GM23338 (cell line): ENCODE measurements around the gene KCNAB2. TPM values are rescaled to one million over a fixed set of nuclear protein-coding genes. Genes with fewer than 3 reads are reported as not detected.

ENCODE experiments used
- ATAC-seq: fragments of 200-7000 bp; cut with Tn5 transposase; 3 replicates; pipeline ENCODE4 v1.9.1; 2020
- DNase-seq: peaks from one replicate; pipeline ENCODE4 v3.0.0-alpha.2; 2015; ENCODE audit warnings: low spot score
- H2AFZ ChIP-seq: fragments of 200-600 bp; sonication (generic); 2 replicates; pipeline ENCODE4 v1.8.0; 2016; ENCODE audit warnings: antibody characterized with exemption, mild to moderate bottlenecking, moderate library complexity
- H3F3A ChIP-seq: fragments of 200-600 bp; sonication (generic); replicated peaks from 2 replicates; pipeline ENCODE4 v1.8.0; 2017; ENCODE audit warnings: antibody characterized with exemption, mixed run types, low read depth
- H3K27ac ChIP-seq: fragments of 200-600 bp; sonication (generic); 2 replicates; pipeline ENCODE4 v1.6.1; 2016; ENCODE audit warnings: low read depth
- H3K27me3 ChIP-seq: fragments of 200-600 bp; sonication (generic); 2 replicates; pipeline ENCODE4 v1.8.0; 2016; ENCODE audit warnings: mild to moderate bottlenecking, mixed run types, moderate library complexity; ENCODE audit not compliant: insufficient read depth
- H3K36me3 ChIP-seq: fragments of 200-600 bp; sonication (generic); 2 replicates; pipeline ENCODE4 v1.8.0; 2016; ENCODE audit warnings: mild to moderate bottlenecking; ENCODE audit not compliant: insufficient read depth
- H3K4me1 ChIP-seq: fragments of 200-600 bp; sonication (generic); 2 replicates; pipeline ENCODE4 v1.8.0; 2016; ENCODE audit warnings: mild to moderate bottlenecking, moderate library complexity; ENCODE audit not compliant: insufficient read depth
- H3K4me2 ChIP-seq: fragments of 200-600 bp; sonication (generic); 2 replicates; pipeline ENCODE4 v1.7.1; 2017; ENCODE audit warnings: mixed run types
- H3K4me3 ChIP-seq: fragments of 200-600 bp; sonication (generic); 2 replicates; pipeline ENCODE4 v1.6.1; 2016; ENCODE audit warnings: mixed run types
- H3K79me2 ChIP-seq: fragments of 200-600 bp; sonication (generic); replicated peaks from 2 replicates; pipeline ENCODE4 v1.8.0; 2017; ENCODE audit warnings: mild to moderate bottlenecking; ENCODE audit not compliant: insufficient read depth
- H3K9me2 ChIP-seq: fragments of 200-600 bp; sonication (generic); 2 replicates; pipeline ENCODE4 v1.8.0; 2017; ENCODE audit not compliant: insufficient read depth
- H4K20me1 ChIP-seq: fragments of 200-600 bp; sonication (generic); replicated peaks from 2 replicates; pipeline ENCODE4 v1.8.0; 2017; ENCODE audit warnings: mild to moderate bottlenecking; ENCODE audit not compliant: insufficient read depth
- H3K27ac Mint-ChIP-seq: 2 replicates; pipeline ENCODE4 v1.8.0; 2020; ENCODE audit warnings: inconsistent platforms, mild to moderate bottlenecking, moderate library complexity, mixed read lengths
- H3K27me3 Mint-ChIP-seq: 3 replicates; pipeline ENCODE4 v1.8.0; 2022; ENCODE audit warnings: low read depth, mild to moderate bottlenecking, moderate library complexity, mixed read lengths, inconsistent platforms; ENCODE audit not compliant: insufficient read depth, poor library complexity
- H3K36me3 Mint-ChIP-seq: 3 replicates; pipeline ENCODE4 v1.8.0; 2021; ENCODE audit warnings: low read depth, mild to moderate bottlenecking, inconsistent platforms, moderate library complexity, mixed read lengths
- H3K4me1 Mint-ChIP-seq: 3 replicates; pipeline ENCODE4 v1.8.0; 2020; ENCODE audit warnings: mild to moderate bottlenecking, inconsistent platforms, mixed read lengths
- H3K4me3 Mint-ChIP-seq: 3 replicates; pipeline ENCODE4 v1.8.0; 2021; ENCODE audit warnings: moderate library complexity, mild to moderate bottlenecking, inconsistent platforms, mixed read lengths
- H3K9me3 Mint-ChIP-seq: 3 replicates; pipeline ENCODE4 v1.8.0; 2020; ENCODE audit warnings: moderate library complexity, mild to moderate bottlenecking, inconsistent platforms, mixed read lengths
- CREB1 ChIP-seq: fragments of 250-450 bp; sonication (Bioruptor Pico); IDR thresholded peaks from 2 replicates; pipeline ENCODE4 v1.5.0; 2020; ENCODE audit warnings: low read depth, mild to moderate bottlenecking, moderate library complexity
- CTCF ChIP-seq, 2 experiments: fragments of 200-600 bp in 1 of 2; sonication (generic) in 1 of 2; conservative IDR thresholded peaks; 2 replicates each; pipeline versions ENCODE4 v1.5.1 to v1.6.1; 2016 to 2017; ENCODE audit warnings: antibody characterized with exemption in 2 of 2, low read depth in 2 of 2, mild to moderate bottlenecking in 2 of 2, moderate library complexity in 1 of 2
- JUNB ChIP-seq: IDR thresholded peaks from one replicate; pipeline ENCODE4 v1.6.1; 2016; ENCODE audit warnings: antibody characterized with exemption; ENCODE audit not compliant: unreplicated experiment
- NANOG ChIP-seq: IDR thresholded peaks from 2 replicates; pipeline ENCODE4 v1.6.1; 2016; ENCODE audit warnings: antibody characterized with exemption, borderline replicate concordance
- STAT1 ChIP-seq: IDR thresholded peaks from one replicate; pipeline ENCODE4 v1.6.1; 2016; ENCODE audit warnings: antibody characterized with exemption; ENCODE audit not compliant: unreplicated experiment
- ZNF114 ChIP-seq: fragments of 250-450 bp; sonication (Bioruptor Pico); IDR thresholded peaks from 2 replicates; pipeline ENCODE4 v1.5.0; 2020; ENCODE audit warnings: mild to moderate bottlenecking, moderate library complexity
- ZNF331 ChIP-seq: fragments of 250-450 bp; sonication (Bioruptor Pico); IDR thresholded peaks from 2 replicates; pipeline ENCODE4 v1.5.0; 2020; ENCODE audit warnings: low read depth, mild to moderate bottlenecking, moderate library complexity
- polyA plus RNA-seq: library from polyadenylated mRNA; unstranded; fragments of >200 nt; fragmentation: Nextera tagmentation; extraction: Ambion mirVana; gene quantifications from 2 replicates; pipeline ENCODE4 v1.2.1, GENCODE V29; 2016
- total RNA-seq: library from RNA; depleted of rRNA; stranded (reverse); fragments of >200 nt; shearing (Covaris generic); gene quantifications from 2 replicates; pipeline ENCODE4 v1.2.3, GENCODE V29; 2014
- TF ChIP-seq, protein P1 (sequence below): fragments of 250-450 bp; sonication (Bioruptor Pico); IDR thresholded peaks from 2 replicates; pipeline ENCODE4 v1.5.0; 2020; ENCODE audit warnings: mild to moderate bottlenecking, moderate library complexity
- TF ChIP-seq, protein P2 (sequence below): IDR thresholded peaks from 2 replicates; pipeline ENCODE4 v1.6.1; 2016; ENCODE audit warnings: antibody characterized with exemption
- TF ChIP-seq, protein P3 (sequence below): IDR thresholded peaks from one replicate; pipeline ENCODE4 v1.6.1; 2018; ENCODE audit warnings: antibody characterized with exemption; ENCODE audit not compliant: unreplicated experiment

The KCNAB2 gene
- total and polyA plus RNA-seq, 2 experiments from 2014 or later: 3.0 to 3.7 TPM

- TF ChIP-seq, protein P1, sequence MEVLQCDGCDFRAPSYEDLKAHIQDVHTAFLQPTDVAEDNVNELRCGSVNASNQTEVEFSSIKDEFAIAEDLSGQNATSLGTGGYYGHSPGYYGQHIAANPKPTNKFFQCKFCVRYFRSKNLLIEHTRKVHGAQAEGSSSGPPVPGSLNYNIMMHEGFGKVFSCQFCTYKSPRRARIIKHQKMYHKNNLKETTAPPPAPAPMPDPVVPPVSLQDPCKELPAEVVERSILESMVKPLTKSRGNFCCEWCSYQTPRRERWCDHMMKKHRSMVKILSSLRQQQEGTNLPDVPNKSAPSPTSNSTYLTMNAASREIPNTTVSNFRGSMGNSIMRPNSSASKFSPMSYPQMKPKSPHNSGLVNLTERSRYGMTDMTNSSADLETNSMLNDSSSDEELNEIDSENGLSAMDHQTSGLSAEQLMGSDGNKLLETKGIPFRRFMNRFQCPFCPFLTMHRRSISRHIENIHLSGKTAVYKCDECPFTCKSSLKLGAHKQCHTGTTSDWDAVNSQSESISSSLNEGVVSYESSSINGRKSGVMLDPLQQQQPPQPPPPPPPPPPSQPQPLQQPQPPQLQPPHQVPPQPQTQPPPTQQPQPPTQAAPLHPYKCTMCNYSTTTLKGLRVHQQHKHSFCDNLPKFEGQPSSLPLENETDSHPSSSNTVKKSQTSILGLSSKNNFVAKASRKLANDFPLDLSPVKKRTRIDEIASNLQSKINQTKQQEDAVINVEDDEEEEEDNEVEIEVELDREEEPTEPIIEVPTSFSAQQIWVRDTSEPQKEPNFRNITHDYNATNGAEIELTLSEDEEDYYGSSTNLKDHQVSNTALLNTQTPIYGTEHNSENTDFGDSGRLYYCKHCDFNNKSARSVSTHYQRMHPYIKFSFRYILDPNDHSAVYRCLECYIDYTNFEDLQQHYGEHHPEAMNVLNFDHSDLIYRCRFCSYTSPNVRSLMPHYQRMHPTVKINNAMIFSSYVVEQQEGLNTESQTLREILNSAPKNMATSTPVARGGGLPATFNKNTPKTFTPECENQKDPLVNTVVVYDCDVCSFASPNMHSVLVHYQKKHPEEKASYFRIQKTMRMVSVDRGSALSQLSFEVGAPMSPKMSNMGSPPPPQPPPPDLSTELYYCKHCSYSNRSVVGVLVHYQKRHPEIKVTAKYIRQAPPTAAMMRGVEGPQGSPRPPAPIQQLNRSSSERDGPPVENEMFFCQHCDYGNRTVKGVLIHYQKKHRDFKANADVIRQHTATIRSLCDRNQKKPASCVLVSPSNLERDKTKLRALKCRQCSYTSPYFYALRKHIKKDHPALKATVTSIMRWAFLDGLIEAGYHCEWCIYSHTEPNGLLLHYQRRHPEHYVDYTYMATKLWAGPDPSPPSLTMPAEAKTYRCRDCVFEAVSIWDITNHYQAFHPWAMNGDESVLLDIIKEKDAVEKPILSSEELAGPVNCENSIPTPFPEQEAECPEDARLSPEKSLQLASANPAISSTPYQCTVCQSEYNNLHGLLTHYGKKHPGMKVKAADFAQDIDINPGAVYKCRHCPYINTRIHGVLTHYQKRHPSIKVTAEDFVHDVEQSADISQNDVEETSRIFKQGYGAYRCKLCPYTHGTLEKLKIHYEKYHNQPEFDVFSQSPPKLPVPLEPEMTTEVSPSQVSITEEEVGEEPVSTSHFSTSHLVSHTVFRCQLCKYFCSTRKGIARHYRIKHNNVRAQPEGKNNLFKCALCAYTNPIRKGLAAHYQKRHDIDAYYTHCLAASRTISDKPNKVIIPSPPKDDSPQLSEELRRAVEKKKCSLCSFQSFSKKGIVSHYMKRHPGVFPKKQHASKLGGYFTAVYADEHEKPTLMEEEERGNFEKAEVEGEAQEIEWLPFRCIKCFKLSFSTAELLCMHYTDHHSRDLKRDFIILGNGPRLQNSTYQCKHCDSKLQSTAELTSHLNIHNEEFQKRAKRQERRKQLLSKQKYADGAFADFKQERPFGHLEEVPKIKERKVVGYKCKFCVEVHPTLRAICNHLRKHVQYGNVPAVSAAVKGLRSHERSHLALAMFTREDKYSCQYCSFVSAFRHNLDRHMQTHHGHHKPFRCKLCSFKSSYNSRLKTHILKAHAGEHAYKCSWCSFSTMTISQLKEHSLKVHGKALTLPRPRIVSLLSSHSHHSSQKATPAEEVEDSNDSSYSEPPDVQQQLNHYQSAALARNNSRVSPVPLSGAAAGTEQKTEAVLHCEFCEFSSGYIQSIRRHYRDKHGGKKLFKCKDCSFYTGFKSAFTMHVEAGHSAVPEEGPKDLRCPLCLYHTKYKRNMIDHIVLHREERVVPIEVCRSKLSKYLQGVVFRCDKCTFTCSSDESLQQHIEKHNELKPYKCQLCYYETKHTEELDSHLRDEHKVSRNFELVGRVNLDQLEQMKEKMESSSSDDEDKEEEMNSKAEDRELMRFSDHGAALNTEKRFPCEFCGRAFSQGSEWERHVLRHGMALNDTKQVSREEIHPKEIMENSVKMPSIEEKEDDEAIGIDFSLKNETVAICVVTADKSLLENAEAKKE (CRISPR knock-in tag): no peak
- no peak for TF ChIP-seq ZNF331 (CRISPR knock-in tag)
- TF ChIP-seq JUNB: no peak
- TF ChIP-seq, protein P2, sequence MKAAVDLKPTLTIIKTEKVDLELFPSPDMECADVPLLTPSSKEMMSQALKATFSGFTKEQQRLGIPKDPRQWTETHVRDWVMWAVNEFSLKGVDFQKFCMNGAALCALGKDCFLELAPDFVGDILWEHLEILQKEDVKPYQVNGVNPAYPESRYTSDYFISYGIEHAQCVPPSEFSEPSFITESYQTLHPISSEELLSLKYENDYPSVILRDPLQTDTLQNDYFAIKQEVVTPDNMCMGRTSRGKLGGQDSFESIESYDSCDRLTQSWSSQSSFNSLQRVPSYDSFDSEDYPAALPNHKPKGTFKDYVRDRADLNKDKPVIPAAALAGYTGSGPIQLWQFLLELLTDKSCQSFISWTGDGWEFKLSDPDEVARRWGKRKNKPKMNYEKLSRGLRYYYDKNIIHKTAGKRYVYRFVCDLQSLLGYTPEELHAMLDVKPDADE: no peak
- TF ChIP-seq NANOG: no peak
These were observed 103.9 kb downstream of the KCNAB2 start (continued) for GRCh38 chr1:6149597-6149996.

GRCh38 chr1:6150006-6150938 is 104.6 kb downstream of the KCNAB2 start:
- H3K9me3 Mint-ChIP-seq: peaks cover 3% of the 10 kb centered on the region; the same call in 1 of the 3 replicates
- no peak overlapping the region for H3K27ac ChIP-seq
- H3K4me3 Mint-ChIP-seq: no peak overlapping the region
- DNase-seq: no peak
- H3K4me3 ChIP-seq: no peak overlapping the region
- peaks cover 13% of the 10 kb centered on the region for H3K9me2 ChIP-seq
- no peaks in the 10 kb centered on the region for H3K36me3 ChIP-seq
- 0 out of 2 replicates have a peak, but pooled peaks cover 2% of the 10 kb centered on the region for H3F3A ChIP-seq
- H3K4me1 ChIP-seq: no peaks in the 10 kb centered on the region
- ATAC-seq: no peak
- no peaks in the 10 kb centered on the region; the same call in 2 of the 3 replicates for H3K4me1 Mint-ChIP-seq
- H3K79me2 ChIP-seq: no peaks in the 10 kb centered on the region
- H3K27me3 Mint-ChIP-seq: peaks cover 12% of the 10 kb centered on the region
- H3K36me3 Mint-ChIP-seq: no peaks in the 10 kb centered on the region
- no peak overlapping the region for H2AFZ ChIP-seq
- no peak overlapping the region for H3K4me2 ChIP-seq
- H4K20me1 ChIP-seq: no peaks in the 10 kb centered on the region
- peaks cover 24% of the 10 kb centered on the region for H3K27me3 ChIP-seq
- no peak overlapping the region for H3K27ac Mint-ChIP-seq
- TF ChIP-seq ZNF331 (CRISPR knock-in tag): no peak
- TF ChIP-seq STAT1: no peak
- no peak for TF ChIP-seq ZNF114 (CRISPR knock-in tag)
- no peak for TF ChIP-seq CREB1 (CRISPR knock-in tag)
- no peak for TF ChIP-seq NANOG
- TF ChIP-seq, protein P3, sequence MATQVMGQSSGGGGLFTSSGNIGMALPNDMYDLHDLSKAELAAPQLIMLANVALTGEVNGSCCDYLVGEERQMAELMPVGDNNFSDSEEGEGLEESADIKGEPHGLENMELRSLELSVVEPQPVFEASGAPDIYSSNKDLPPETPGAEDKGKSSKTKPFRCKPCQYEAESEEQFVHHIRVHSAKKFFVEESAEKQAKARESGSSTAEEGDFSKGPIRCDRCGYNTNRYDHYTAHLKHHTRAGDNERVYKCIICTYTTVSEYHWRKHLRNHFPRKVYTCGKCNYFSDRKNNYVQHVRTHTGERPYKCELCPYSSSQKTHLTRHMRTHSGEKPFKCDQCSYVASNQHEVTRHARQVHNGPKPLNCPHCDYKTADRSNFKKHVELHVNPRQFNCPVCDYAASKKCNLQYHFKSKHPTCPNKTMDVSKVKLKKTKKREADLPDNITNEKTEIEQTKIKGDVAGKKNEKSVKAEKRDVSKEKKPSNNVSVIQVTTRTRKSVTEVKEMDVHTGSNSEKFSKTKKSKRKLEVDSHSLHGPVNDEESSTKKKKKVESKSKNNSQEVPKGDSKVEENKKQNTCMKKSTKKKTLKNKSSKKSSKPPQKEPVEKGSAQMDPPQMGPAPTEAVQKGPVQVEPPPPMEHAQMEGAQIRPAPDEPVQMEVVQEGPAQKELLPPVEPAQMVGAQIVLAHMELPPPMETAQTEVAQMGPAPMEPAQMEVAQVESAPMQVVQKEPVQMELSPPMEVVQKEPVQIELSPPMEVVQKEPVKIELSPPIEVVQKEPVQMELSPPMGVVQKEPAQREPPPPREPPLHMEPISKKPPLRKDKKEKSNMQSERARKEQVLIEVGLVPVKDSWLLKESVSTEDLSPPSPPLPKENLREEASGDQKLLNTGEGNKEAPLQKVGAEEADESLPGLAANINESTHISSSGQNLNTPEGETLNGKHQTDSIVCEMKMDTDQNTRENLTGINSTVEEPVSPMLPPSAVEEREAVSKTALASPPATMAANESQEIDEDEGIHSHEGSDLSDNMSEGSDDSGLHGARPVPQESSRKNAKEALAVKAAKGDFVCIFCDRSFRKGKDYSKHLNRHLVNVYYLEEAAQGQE: no peak
- TF ChIP-seq CTCF (conservative IDR thresholded peaks at IDR 0.05; ENCODE audit: low read depth in 2 of 2): no peak
